Gastroesophageal sphincter (tissue), 4 donors: ENCODE results near the gene EXOSC2. TPM values are rescaled to one million over a fixed set of nuclear protein-coding genes. Genes with fewer than 3 reads are reported as not detected.

Source experiments
- ATAC-seq: fragments of 150-250 bp; one replicate; pipeline ENCODE4 v1.9.1; 2016; ENCODE audit warnings: mild to moderate bottlenecking, moderate library complexity
- H3K27ac ChIP-seq, 4 donors: fragments of 200-600 bp; sonication (generic) in 3 of 4; 1 replicate in 3 of 4; 2 replicates in 1 of 4; pipeline ENCODE4 v1.5.1; 2016 to 2019
- H3K27me3 ChIP-seq: fragments of 200-600 bp; sonication (generic); one replicate; pipeline ENCODE4 v1.5.1; 2019
- H3K36me3 ChIP-seq, 2 donors: fragments of 200-600 bp; sonication (generic); one replicate each; pipeline ENCODE4 v1.5.1; 2019; ENCODE audit warnings: control low read depth in 1 of 2
- H3K4me1 ChIP-seq, 3 donors: fragments of 200-600 bp; sonication (generic); 1 replicate in 2 of 3; 2 replicates in 1 of 3; pipeline ENCODE4 v1.5.1; 2016 to 2019; ENCODE audit warnings: control low read depth in 2 of 3
- H3K4me3 ChIP-seq, 2 donors: fragments of 200-600 bp; sonication (generic); one replicate each; pipeline ENCODE4 v1.5.1; 2019; ENCODE audit warnings: mild to moderate bottlenecking in 1 of 2, moderate library complexity in 1 of 2
- H3K9me3 ChIP-seq, 3 donors: fragments of 200-600 bp; sonication (generic); one replicate each; pipeline ENCODE4 v1.5.1; 2017 to 2019; ENCODE audit warnings: control low read depth in 2 of 3
- CTCF ChIP-seq, 4 experiments: fragments of 200-600 bp in 2 of 4; fragments of 450-650 bp in 2 of 4; sonication (generic) in 1 of 4; IDR thresholded peaks; one replicate each; pipeline ENCODE4 v1.5.1; 2017 to 2019; ENCODE audit warnings: antibody characterized with exemption in 4 of 4, mild to moderate bottlenecking in 2 of 4, moderate library complexity in 2 of 4
- EP300 ChIP-seq: sonication (generic); formaldehyde crosslinking; IDR thresholded peaks from one replicate; pipeline ENCODE4 v1.6.1; 2017; ENCODE audit warnings: antibody characterized with exemption, mild to moderate bottlenecking
- POLR2A ChIP-seq, 2 donors: fragments of 450-650 bp; IDR thresholded peaks; one replicate each; pipeline ENCODE4 v1.6.1; 2017; ENCODE audit warnings: antibody characterized with exemption in 2 of 2, mild to moderate bottlenecking in 2 of 2, moderate library complexity in 1 of 2
- POLR2AphosphoS5 ChIP-seq: sonication (generic); formaldehyde crosslinking; IDR thresholded peaks from one replicate; pipeline ENCODE4 v1.6.1; 2017; ENCODE audit warnings: antibody characterized with exemption
- WGBS, 2 donors: methylation state at CpG; one replicate each; pipeline ENCODE4 v1.1.5; 2018; ENCODE audit warnings: low coverage in 1 of 2; 5-methylcytosine and 5-hydroxymethylcytosine counted together
- total RNA-seq, 4 donors: library from RNA; depleted of rRNA; stranded (reverse); fragments of >200 nt; gene quantifications; one replicate each; pipeline ENCODE4 v1.1.0, GENCODE V29; 2016

EXOSC2 gene
- total RNA-seq, 4 donors from 2014 or later = 15.9 to 32.3 (median 26.8) TPM

GRCh38 chr9:130661451-130662098 is 32.0 kb upstream of the EXOSC2 start:
- Histone ChIP-seq H3K36me3 (no peaks in the 10 kb centered on the region), H3K9me3 (no peaks in the 10 kb centered on the region), H3K4me1 (peaks cover 0 to 75% (median 64%) of the 10 kb centered on the region in 3 donors), H3K4me3 (peak overlapping the region in 1 of 2 donors; percentile 50), H3K27ac (no peak overlapping the region), H3K27me3 (peaks cover 100% of the 10 kb centered on the region)
- 0% methylated on average over 12 of the region's 47 CpGs; no CpG with 5 or more reads in 1 of the 2 donors for WGBS, 2 donors
- ATAC-seq = no peak
- TF ChIP-seq CTCF (IDR thresholded peaks at IDR 0.05) = no peak
- no peak for TF ChIP-seq EP300
- TF ChIP-seq POLR2A (IDR thresholded peaks at IDR 0.05) = no peak
- no peak for TF ChIP-seq POLR2AphosphoS5

GRCh38 chr9:130662099-130662969 is 31.2 kb upstream of the EXOSC2 start:
- no peak overlapping the region for H3K4me3 ChIP-seq

GRCh38 chr9:130662970-130663257 is 30.7 kb upstream of the EXOSC2 start:
- H3K4me1 ChIP-seq = peaks cover 0 to 77% (median 64%) of the 10 kb centered on the region in 3 donors
- no peak for TF ChIP-seq POLR2A (IDR thresholded peaks at IDR 0.05)
- TF ChIP-seq EP300 = no peak
- TF ChIP-seq POLR2AphosphoS5 = no peak
- ATAC-seq = no peak
- H3K36me3 ChIP-seq = no peaks in the 10 kb centered on the region
- H3K4me3 ChIP-seq = peak overlapping the region in 1 of 2 donors; percentile 27
- peaks cover 100% of the 10 kb centered on the region for H3K27me3 ChIP-seq
- no peak overlapping the region for H3K27ac ChIP-seq
- no peaks in the 10 kb centered on the region for H3K9me3 ChIP-seq
- WGBS, 2 donors = 6% methylated on average over 14 of the region's 15 CpGs; no CpG with 5 or more reads in 1 of the 2 donors

More at GRCh38 chr9:130662099-130662969, 31.2 kb upstream of the EXOSC2 start:
- WGBS, 2 donors = 0% methylated on average over 2 of the region's 49 CpGs; no CpG with 5 or more reads in 1 of the 2 donors
- Histone ChIP-seq H3K36me3 (no peaks in the 10 kb centered on the region), H3K27ac (no peak overlapping the region), H3K9me3 (no peaks in the 10 kb centered on the region), H3K4me1 (peaks cover 0 to 77% (median 64%) of the 10 kb centered on the region in 3 donors), H3K27me3 (peaks cover 100% of the 10 kb centered on the region)
- TF ChIP-seq CTCF (IDR thresholded peaks at IDR 0.05) = no peak
- TF ChIP-seq POLR2A (IDR thresholded peaks at IDR 0.05) = no peak
- TF ChIP-seq POLR2AphosphoS5 = no peak
- no peak for TF ChIP-seq EP300
- ATAC-seq = no peak

GRCh38 chr9:130663258-130663976 is 30.2 kb upstream of the EXOSC2 start:
- no peaks in the 10 kb centered on the region for H3K9me3 ChIP-seq
- H3K27me3 ChIP-seq = peaks cover 100% of the 10 kb centered on the region
- TF ChIP-seq EP300 = no peak
- TF ChIP-seq CTCF (IDR thresholded peaks at IDR 0.05) = no peak
- TF ChIP-seq POLR2A (IDR thresholded peaks at IDR 0.05) = no peak
- no peak for TF ChIP-seq POLR2AphosphoS5
- H3K36me3 ChIP-seq = no peaks in the 10 kb centered on the region
- H3K4me3 ChIP-seq = peak overlapping the region in 1 of 2 donors; percentile 27
- 4% methylated on average over 13 of the region's 65 CpGs; no CpG with 5 or more reads in 1 of the 2 donors for WGBS, 2 donors
- peaks cover 0 to 77% (median 64%) of the 10 kb centered on the region in 3 donors for H3K4me1 ChIP-seq
- no peak for ATAC-seq
- H3K27ac ChIP-seq = no peak overlapping the region

- TF ChIP-seq POLR2A (IDR thresholded peaks at IDR 0.05) (no peak), POLR2AphosphoS5 (no peak), EP300 (no peak), CTCF (IDR thresholded peaks at IDR 0.05) (no peak)
- peaks cover 0 to 77% (median 64%) of the 10 kb centered on the region in 3 donors for H3K4me1 ChIP-seq
- no peaks in the 10 kb centered on the region for H3K9me3 ChIP-seq
- H3K36me3 ChIP-seq = no peaks in the 10 kb centered on the region
- peaks cover 98% of the 10 kb centered on the region for H3K27me3 ChIP-seq
- H3K4me3 ChIP-seq = peak overlapping the region in 1 of 2 donors; percentile 27
- whole genome bisulfite sequencing, 2 donors = 0% methylated on average over 3 of the region's 19 CpGs; no CpG with 5 or more reads in 1 of the 2 donors
- ATAC-seq = no peak
- no peak overlapping the region for H3K27ac ChIP-seq
Observed at GRCh38 chr9:130663977-130664250, 29.7 kb upstream of the EXOSC2 start.
